Measurements from ENCODE around the gene SLC30A10.
"Not testable (repeated sequence)": the region's sequence is repeated elsewhere in the genome, so short reads cannot be mapped to it uniquely, and the experiment has no call there.

Gene SLC30A10

GRCh38 chr1:219927298-219927955 is 930 bp downstream of the SLC30A10 start:
- DNase-seq (ENCODE audit: low read depth), result no peak

GRCh38 chr1:219926363-219926998 is 1.9 kb downstream of the SLC30A10 start:
- no peak for DNase-seq (ENCODE audit: low read depth)

GRCh38 chr1:219924342-219924741 is 4.0 kb downstream of the SLC30A10 start:
- DNase-seq (ENCODE audit: low read depth), result no peak

- peak; percentile 80 for DNase-seq (ENCODE audit: low read depth)
These were observed 10.4 kb downstream of the SLC30A10 start for GRCh38 chr1:219917851-219918466.

GRCh38 chr1:219917281-219917680 is 11.1 kb downstream of the SLC30A10 start:
- DNase-seq (ENCODE audit: low read depth), result no peak

GRCh38 chr1:219916257-219916656 is 12.1 kb downstream of the SLC30A10 start:
- DNase-seq (ENCODE audit: low read depth), result no peak

- no peak for DNase-seq (ENCODE audit: low read depth)
These were observed 15.2 kb downstream of the SLC30A10 start for GRCh38 chr1:219913005-219913770.

- DNase-seq (ENCODE audit: low read depth), result no peak
These were observed 17.6 kb downstream of the SLC30A10 start for GRCh38 chr1:219910716-219911115.

GRCh38 chr1:219909476-219909875 is 18.9 kb downstream of the SLC30A10 start:
- no peak for DNase-seq (ENCODE audit: low read depth)

- DNase-seq (ENCODE audit: low read depth), result no peak
These were observed 20.2 kb downstream of the SLC30A10 start for GRCh38 chr1:219908170-219908569.

- no peak for DNase-seq (ENCODE audit: low read depth)
These were observed 20.6 kb downstream of the SLC30A10 start for GRCh38 chr1:219907772-219908070.

- no peak for DNase-seq (ENCODE audit: low read depth)
These were observed 21.2 kb downstream of the SLC30A10 start for GRCh38 chr1:219906924-219907771.

- DNase-seq (ENCODE audit: low read depth), result not testable (repeated sequence)
These were observed 21.8 kb downstream of the SLC30A10 start for GRCh38 chr1:219906565-219906923.

GRCh38 chr1:219905524-219905923 is 22.8 kb downstream of the SLC30A10 start:
- no peak for DNase-seq (ENCODE audit: low read depth)

GRCh38 chr1:219904934-219905333 is 23.4 kb downstream of the SLC30A10 start:
- DNase-seq (ENCODE audit: low read depth), result no peak

GRCh38 chr1:219903353-219903871 is 24.9 kb downstream of the SLC30A10 start:
- DNase-seq (ENCODE audit: low read depth), result no peak

- no peak for DNase-seq (ENCODE audit: low read depth)
These were observed 25.4 kb downstream of the SLC30A10 start for GRCh38 chr1:219902951-219903350.

- DNase-seq (ENCODE audit: low read depth), result no peak
These were observed 27.5 kb downstream of the SLC30A10 start for GRCh38 chr1:219900882-219901281.

- DNase-seq (ENCODE audit: low read depth), result no peak
These were observed 28.2 kb downstream of the SLC30A10 start for GRCh38 chr1:219900201-219900600.

GRCh38 chr1:219898375-219898774 is 30.0 kb downstream of the SLC30A10 start:
- no peak for DNase-seq (ENCODE audit: low read depth)

- DNase-seq (ENCODE audit: low read depth), result no peak
These were observed 30.4 kb downstream of the SLC30A10 start for GRCh38 chr1:219897914-219898313.

- not testable (repeated sequence) for DNase-seq (ENCODE audit: low read depth)
These were observed 36.1 kb downstream of the SLC30A10 start for GRCh38 chr1:219892271-219892670.
